Upper lobe of left lung (tissue), 6 donors: Measurements from ENCODE around the gene FAF1. TPM values are rescaled to one million over a fixed set of nuclear protein-coding genes. Genes with fewer than 3 reads are reported as not detected.
A peak's percentile ranks its signal among the peaks of the same experiment; 100 is the strongest.

Experiments
- ATAC-seq, 2 donors: fragments of 200-7000 bp; cut with Tn5 transposase; one replicate each; pipeline ENCODE4 v1.9.1; 2022; ENCODE audit warnings: mild to moderate bottlenecking in 2 of 2, moderate library complexity in 2 of 2; ENCODE audit not compliant: low FRiP score in 2 of 2
- DNase-seq, 2 donors: peaks; one replicate each; pipeline ENCODE4 v3.0.0-alpha.2; 2019 to 2020
- H3K27ac ChIP-seq, 4 donors: fragments of 200-600 bp; sonication (generic); one replicate each; pipeline ENCODE4 v1.5.1; 2016 to 2019
- H3K27me3 ChIP-seq, 4 donors: fragments of 200-600 bp; sonication (generic); one replicate each; pipeline ENCODE4 v1.5.1; 2017 to 2019
- H3K36me3 ChIP-seq, 4 donors: fragments of 200-600 bp; sonication (generic); one replicate each; pipeline ENCODE4 v1.5.1; 2016 to 2019
- H3K4me1 ChIP-seq, 4 donors: fragments of 200-600 bp; sonication (generic); one replicate each; pipeline ENCODE4 v1.5.1; 2018 to 2019
- H3K4me3 ChIP-seq, 4 donors: fragments of 200-600 bp; sonication (generic); one replicate each; pipeline ENCODE4 v1.5.1; 2017 to 2019; ENCODE audit warnings: mild to moderate bottlenecking in 2 of 4, moderate library complexity in 1 of 4
- H3K9me3 ChIP-seq, 4 donors: fragments of 200-600 bp; sonication (generic); one replicate each; pipeline ENCODE4 v1.5.1; 2018 to 2019
- EP300 ChIP-seq, 4 donors: sonication (generic); formaldehyde crosslinking; IDR thresholded peaks; one replicate each; pipeline ENCODE4 v1.5.1; 2017; ENCODE audit warnings: antibody characterized with exemption in 4 of 4, control low read depth in 2 of 4
- POLR2A ChIP-seq, 4 donors: fragments of 450-650 bp; IDR thresholded peaks; one replicate each; pipeline ENCODE4 v1.5.1; 2016 to 2017; ENCODE audit warnings: antibody characterized with exemption in 4 of 4, mild to moderate bottlenecking in 2 of 4
- POLR2AphosphoS5 ChIP-seq, 2 donors: sonication (generic); formaldehyde crosslinking; IDR thresholded peaks; one replicate each; pipeline ENCODE4 v1.5.1; 2017; ENCODE audit warnings: antibody characterized with exemption in 2 of 2
- WGBS, 2 donors: methylation state at CpG; one replicate each; pipeline ENCODE4 v1.1.5; 2017 to 2018; 5-methylcytosine and 5-hydroxymethylcytosine counted together
- total RNA-seq, 6 donors: library from RNA; depleted of rRNA in 4 of 6; stranded (reverse); fragments of >200 nt in 4 of 6; gene quantifications; one replicate each; pipeline versions ENCODE4 v1.1.0 to v1.2.1, GENCODE V29; 2016 to 2021
- TF ChIP-seq, protein P1 (sequence below), 6 experiments: fragments of 450-650 bp in 4 of 6; fragments of 200-600 bp in 2 of 6; sonication (generic) in 2 of 6; IDR thresholded peaks; one replicate each; pipeline ENCODE4 v1.5.1; 2016 to 2019; ENCODE audit warnings: antibody characterized with exemption in 6 of 6
- donor health status: DM: no; HTN: no; CAD: no; lungs with moderate emphysema.
- donor health status: DM: no; HTN: yes; CAD: no; lungs with severe emphysema.

FAF1 gene
- total RNA-seq, 6 donors from 2014 or later, result 30.2 to 52.3 (median 35.0) TPM

DNA sequence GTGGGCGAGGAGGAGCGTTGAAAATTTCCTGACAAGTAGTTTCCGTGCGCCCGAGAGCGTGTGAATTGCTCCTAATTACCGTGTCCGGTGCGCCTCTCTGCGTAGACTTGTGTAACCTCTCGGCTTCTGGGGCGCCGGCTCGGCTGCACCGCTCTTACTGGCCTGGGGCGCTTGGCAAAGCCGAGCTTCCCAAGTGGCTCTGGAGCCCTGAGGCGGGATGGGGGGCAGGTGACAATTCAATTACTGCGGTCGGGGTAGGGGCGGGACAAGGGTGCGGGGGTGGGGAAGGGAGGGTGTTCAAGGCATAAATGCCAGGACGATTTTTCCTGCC is 536.4 kb downstream of the FAF1 start:
- ATAC-seq, result peak in 1 of 2 donors; percentile 2
- H3K9me3 ChIP-seq, result no peaks in the 10 kb centered on the region
- no peaks in the 10 kb centered on the region for H3K36me3 ChIP-seq
- 0 to 6% methylated on average over 15 to 23 of the region's 23 CpGs for WGBS, 2 donors
- peak in 1 of 2 donors; percentile 78 for DNase-seq
- peaks cover 56 to 83% (median 58%) of the 10 kb centered on the region in 4 donors for H3K4me1 ChIP-seq
- H3K27ac ChIP-seq, result no peak overlapping the region
- TF ChIP-seq, protein P1, sequence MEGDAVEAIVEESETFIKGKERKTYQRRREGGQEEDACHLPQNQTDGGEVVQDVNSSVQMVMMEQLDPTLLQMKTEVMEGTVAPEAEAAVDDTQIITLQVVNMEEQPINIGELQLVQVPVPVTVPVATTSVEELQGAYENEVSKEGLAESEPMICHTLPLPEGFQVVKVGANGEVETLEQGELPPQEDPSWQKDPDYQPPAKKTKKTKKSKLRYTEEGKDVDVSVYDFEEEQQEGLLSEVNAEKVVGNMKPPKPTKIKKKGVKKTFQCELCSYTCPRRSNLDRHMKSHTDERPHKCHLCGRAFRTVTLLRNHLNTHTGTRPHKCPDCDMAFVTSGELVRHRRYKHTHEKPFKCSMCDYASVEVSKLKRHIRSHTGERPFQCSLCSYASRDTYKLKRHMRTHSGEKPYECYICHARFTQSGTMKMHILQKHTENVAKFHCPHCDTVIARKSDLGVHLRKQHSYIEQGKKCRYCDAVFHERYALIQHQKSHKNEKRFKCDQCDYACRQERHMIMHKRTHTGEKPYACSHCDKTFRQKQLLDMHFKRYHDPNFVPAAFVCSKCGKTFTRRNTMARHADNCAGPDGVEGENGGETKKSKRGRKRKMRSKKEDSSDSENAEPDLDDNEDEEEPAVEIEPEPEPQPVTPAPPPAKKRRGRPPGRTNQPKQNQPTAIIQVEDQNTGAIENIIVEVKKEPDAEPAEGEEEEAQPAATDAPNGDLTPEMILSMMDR (IDR thresholded peaks at IDR 0.05), result no peak
- TF ChIP-seq POLR2A (IDR thresholded peaks at IDR 0.05), result no peak
- TF ChIP-seq EP300 (IDR thresholded peaks at IDR 0.05), result no peak
- no peak for TF ChIP-seq POLR2AphosphoS5 (IDR thresholded peaks at IDR 0.05)
- H3K27me3 ChIP-seq, result peaks cover 6 to 95% (median 68%) of the 10 kb centered on the region in 4 donors
- peak overlapping the region in 3 of 4 donors; percentile 28 to 49 (median 33) for H3K4me3 ChIP-seq

DNA sequence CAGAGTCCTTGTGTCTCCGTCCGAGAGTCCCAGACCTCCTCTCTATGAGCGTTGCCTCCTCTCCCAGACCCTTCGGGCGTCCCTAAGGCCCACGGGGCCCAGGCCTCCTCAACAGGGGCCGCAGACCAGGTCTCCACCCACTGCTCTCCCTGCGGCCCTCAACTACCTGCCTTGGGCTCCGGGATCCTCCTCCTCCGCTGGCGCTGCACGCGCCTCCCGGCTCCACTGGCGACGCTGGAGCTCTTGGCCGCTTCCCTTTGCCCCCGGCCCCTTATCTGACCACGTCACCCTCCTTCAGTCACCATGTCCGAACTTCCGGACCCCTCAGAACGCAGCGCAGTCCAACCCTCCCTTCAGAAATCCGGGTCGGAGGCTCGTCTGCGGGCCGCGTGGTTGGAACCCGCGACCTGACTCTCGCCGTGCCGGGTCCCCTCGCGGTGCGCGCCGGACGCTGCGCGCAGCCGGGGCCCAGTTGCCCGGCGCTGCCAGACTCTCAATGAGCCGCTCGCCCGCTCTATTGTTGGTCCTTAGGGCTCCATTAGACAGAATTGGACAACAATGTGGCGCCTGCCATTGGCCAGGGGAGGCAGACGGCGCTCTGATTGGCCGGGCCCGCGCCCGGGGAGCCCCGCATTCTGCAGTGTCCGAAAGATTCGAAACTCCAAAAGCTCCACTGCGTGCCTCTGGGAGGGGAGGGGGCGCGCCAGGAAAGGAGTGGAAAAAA is 537.0 kb downstream of the FAF1 start, which contains the start of gene DMRTA2:
Gene DMRTA2 (minus strand): TSS at position 498 of the 724 bp plus-strand sequence. CDS start 1,907 bp downstream, outside the sequence.
- Histone ChIP-seq H3K9me3 (no peaks in the 10 kb centered on the region), H3K27ac (no peak within 1 kb of the TSS), H3K36me3 (no peaks in the 10 kb centered on the region), H3K27me3 (peaks cover 6 to 98% (median 69%) of the 10 kb centered on the region in 4 donors), H3K4me1 (peaks cover 61 to 89% (median 62%) of the 10 kb centered on the region in 4 donors), H3K4me3 (peak within 1 kb of the TSS in 3 of 4 donors; percentile 28 to 49 (median 33))
- DNase-seq (peak in 1 of 2 donors; percentile 84), ATAC-seq (peak in 1 of 2 donors; percentile 31)
- 1 to 3% methylated on average over 9 to 41 of the region's 61 CpGs for WGBS, 2 donors
- no peak for TF ChIP-seq POLR2A (IDR thresholded peaks at IDR 0.05)
- no peak for TF ChIP-seq POLR2AphosphoS5 (IDR thresholded peaks at IDR 0.05)
- no peak for TF ChIP-seq EP300 (IDR thresholded peaks at IDR 0.05)
- TF ChIP-seq, protein P1 (IDR thresholded peaks at IDR 0.05), result no peak

DNA sequence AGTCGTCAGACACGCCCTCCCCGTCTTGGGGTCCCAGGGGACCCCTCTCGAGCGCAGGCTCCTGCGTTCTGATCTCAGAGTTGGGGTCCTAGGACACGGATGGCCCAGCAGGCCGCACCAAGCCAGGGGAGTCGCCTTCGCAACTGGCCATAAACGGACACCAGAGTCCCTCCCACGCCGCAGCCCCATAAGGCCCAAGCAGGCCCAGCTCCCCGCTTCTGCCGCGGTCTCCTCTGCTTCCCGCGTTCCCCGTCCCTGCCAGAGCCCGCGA is 537.5 kb downstream of the FAF1 start:
- ATAC-seq, result no peak
- 0 to 8% methylated on average over 5 to 20 of the region's 21 CpGs for WGBS, 2 donors
- H3K4me1 ChIP-seq, result peaks cover 58 to 85% (median 61%) of the 10 kb centered on the region in 4 donors

DNA sequence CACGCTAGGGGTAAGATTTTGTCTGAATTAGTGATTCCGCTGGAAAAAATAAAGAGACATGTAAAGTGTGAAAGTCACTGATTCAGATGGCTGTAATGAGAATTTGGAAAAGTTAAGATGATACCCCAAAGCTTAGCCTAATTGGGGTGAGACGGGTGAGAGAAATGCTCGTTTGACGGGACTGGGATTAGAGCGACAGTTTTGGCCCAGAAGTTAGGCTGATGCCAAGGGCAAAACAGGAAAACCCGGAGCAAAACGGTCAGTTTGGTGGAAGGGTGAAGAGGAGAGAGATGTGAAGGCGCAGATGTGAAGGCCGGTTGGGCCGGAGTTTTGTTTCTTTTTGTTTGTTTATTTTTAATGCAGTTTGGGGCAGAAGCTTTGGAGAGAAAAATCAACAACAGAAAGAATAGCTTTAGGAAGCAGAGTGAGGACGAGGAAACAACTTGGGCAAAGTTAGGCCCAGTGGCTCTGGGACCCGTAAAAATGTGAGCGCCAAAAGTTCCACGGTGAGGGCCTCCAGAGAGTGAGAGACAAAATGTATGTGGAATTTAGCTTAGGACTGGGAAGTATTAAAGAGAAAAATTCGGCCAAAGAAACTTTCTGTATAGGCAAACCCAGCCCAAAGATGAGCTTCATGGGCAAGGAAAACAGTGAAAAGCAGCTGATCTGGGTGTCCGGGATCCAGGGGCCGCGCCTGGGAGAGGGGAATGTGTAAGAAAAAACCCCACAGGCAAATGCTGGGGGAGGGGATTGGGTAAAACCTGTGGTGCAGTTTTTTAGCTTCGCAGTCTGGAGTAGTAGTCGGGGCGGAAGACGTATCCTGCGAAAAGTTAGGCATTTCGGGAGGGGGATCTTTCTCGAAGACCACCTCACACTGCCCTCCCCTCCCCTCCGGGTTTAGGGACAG is 538.0 kb downstream of the FAF1 start:
- Histone ChIP-seq H3K27ac (no peak overlapping the region), H3K4me1 (peaks cover 54 to 85% (median 64%) of the 10 kb centered on the region in 4 donors), H3K4me3 (no peak overlapping the region), H3K36me3 (no peaks in the 10 kb centered on the region), H3K27me3 (peaks cover 6 to 98% (median 68%) of the 10 kb centered on the region in 4 donors), H3K9me3 (no peaks in the 10 kb centered on the region)
- TF ChIP-seq, protein P1 (IDR thresholded peaks at IDR 0.05), result no peak
- no peak for TF ChIP-seq POLR2A (IDR thresholded peaks at IDR 0.05)
- TF ChIP-seq POLR2AphosphoS5 (IDR thresholded peaks at IDR 0.05), result no peak
- TF ChIP-seq EP300 (IDR thresholded peaks at IDR 0.05), result no peak
- DNase-seq (no peak), ATAC-seq (no peak)
- WGBS, 2 donors, result 21 to 31% methylated on average over 25 to 27 of the region's 27 CpGs

More for the DNA sequence above, 537.5 kb downstream of the FAF1 start:
- H3K36me3 ChIP-seq, result no peaks in the 10 kb centered on the region
- no peak for DNase-seq
- peaks cover 6 to 98% (median 68%) of the 10 kb centered on the region in 4 donors for H3K27me3 ChIP-seq
- H3K27ac ChIP-seq, result no peak overlapping the region
- H3K9me3 ChIP-seq, result no peaks in the 10 kb centered on the region
- no peak overlapping the region for H3K4me3 ChIP-seq
- TF ChIP-seq POLR2AphosphoS5 (IDR thresholded peaks at IDR 0.05) (no peak), POLR2A (IDR thresholded peaks at IDR 0.05) (no peak), EP300 (IDR thresholded peaks at IDR 0.05) (no peak)
- TF ChIP-seq, protein P1 (IDR thresholded peaks at IDR 0.05), result no peak
